ENCODE measurements around the gene GRK5.
"Not testable (repeated sequence)": the region's sequence is repeated elsewhere in the genome, so short reads cannot be mapped to it uniquely, and the experiment has no call there.

The GRK5 gene

DNA sequence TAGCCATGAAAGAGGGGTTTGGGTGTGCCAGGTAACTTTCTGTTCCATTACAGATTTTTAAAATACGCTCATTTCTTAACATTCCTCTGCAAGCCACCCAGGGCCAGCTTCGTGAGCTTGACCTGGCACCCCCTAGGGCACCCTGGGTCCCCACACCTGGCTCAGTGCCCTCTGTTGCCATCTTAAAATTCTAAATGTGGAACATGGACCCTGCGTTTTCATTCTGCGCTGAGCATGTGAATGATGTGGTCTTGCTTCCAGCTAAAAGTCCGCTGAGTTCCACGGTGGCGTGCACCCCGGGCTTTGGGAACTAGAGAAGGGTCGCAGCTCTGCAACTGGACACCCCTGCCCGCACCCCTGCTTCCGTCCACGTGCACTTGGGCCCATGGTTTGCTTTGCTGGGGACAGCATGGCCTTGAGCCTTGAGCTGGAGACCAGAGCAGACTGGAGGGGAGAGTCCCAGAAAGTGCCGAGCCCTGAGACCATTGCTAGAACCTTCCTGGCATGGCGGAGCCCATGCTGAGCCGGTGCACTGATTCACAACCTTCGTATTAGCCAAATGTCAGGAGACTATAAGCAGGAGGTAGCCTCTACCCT lies 244.0 kb downstream of the GRK5 start:
- no peak for DNase-seq (ENCODE audit: low read depth in 2 of 2, low spot score in 1 of 2)

DNA sequence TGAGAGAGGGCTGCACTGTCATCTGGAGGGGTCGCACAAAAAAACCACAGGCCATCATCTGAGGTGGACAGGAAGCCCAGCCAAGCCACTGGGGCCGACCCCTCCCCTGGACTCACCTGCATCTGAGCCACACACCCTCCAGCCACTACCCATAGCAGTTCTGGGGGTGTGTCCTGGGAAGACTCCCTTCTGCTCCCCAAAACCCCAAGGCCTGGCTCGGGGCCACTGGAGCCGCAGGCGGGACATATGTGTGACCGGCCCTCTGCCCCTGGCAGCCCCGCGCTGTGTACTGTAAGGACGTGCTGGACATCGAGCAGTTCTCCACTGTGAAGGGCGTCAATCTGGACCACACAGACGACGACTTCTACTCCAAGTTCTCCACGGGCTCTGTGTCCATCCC lies 245.0 kb downstream of the GRK5 start:
- DNase-seq (ENCODE audit: low read depth in 2 of 2, low spot score in 1 of 2) = no peak

DNA sequence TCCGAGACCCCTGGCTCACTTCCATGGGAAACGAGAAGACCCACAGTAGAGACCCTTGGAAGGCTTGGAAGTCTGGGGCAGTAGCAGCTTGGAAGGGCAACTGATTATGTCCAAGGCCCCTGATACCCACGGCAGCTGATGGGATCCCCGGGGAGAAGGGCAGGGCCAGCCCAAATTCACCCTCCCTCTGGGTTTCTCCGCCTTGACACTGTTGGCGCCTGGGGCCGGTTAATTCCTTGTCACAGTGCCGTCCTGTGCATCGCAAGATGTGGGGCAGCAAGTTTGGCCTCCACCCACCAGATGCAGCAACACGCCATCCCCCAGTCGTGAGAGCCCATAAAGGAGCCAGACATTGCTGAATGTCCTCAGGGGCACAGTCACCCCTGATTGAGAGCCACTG lies 245.9 kb downstream of the GRK5 start:
- DNase-seq (ENCODE audit: low read depth in 2 of 2, low spot score in 1 of 2) = no peak

DNA sequence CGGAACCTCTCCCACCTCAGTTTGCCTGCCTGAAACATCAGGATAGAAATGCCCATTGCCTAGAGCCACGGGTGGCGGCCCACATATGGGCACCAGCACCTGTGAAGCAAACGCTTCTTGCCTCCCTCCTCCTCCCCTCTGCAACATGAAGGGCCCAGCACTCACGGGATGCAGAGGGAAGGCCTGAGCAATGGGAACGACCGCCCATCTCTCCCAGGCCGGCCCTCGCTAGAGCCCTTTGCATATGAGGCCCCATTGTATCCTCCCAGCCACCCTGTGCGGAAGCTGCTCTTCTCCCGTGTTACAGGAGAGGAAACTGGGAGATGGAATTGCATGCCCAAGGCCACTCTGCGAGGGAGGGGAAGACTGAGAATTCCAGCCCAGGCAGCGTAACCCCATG lies 246.9 kb downstream of the GRK5 start:
- no peak for DNase-seq (ENCODE audit: low read depth in 2 of 2, low spot score in 1 of 2)

DNA sequence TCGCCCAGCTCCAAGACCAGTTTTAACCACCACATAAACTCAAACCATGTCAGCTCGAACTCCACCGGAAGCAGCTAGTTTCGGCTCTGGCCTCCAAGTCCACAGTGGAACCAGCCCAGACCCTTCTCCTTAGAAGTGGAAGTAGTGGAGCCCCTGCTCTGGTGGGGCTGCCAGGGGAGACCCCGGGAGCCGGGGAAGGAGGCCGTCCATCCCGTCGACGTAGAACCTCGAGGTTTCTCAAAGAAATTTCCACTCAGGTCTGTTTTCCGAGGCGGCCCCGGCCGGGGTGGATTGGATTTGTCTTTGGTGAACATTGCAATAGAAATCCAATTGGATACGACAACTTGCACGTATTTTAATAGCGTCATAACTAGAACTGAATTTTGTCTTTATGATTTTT lies 247.6 kb downstream of the GRK5 start:
- DNase-seq (ENCODE audit: low read depth in 2 of 2, low spot score in 1 of 2) = no peak

DNA sequence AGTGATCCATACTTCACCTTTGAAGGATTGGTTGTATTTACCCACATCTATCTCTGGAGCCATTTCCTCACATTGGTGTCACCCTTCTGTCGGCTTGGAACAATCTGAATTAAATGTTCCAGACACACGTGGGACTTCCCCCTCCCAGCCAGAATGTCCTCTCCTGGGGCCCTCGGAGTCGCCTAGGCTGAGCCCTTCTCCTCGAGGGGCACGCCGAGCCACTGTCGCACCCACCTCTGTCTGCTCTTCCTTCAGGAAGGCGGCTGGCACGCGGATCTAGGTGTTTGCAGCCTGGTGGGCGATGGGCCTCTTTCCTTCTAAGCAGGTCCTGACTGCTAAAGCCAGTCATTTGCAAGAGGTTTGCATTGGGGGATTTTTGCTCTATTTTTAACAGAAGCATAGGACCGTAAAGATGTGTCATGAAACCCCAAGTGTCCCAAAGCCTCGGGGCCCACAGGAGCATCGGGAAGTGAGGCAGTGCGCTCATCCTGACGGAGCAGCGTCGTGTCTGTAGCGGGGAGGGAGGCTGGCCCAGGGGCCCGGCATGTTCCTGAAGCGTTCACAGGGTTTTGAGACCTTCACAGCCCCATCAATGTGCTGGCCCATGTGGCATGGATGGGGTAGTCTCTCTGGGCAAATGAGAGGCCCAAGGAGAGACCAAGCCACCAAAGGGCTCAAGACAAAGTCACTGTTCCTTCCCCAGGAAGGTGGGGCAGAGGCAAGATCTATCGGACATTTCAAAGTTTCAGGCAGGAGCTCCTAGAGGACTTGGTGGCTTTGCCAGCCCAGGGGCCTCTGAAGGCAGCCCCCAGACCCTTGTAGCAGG lies 248.5 kb downstream of the GRK5 start:
- DNase-seq (ENCODE audit: low read depth in 2 of 2, low spot score in 1 of 2) = no peak

DNA sequence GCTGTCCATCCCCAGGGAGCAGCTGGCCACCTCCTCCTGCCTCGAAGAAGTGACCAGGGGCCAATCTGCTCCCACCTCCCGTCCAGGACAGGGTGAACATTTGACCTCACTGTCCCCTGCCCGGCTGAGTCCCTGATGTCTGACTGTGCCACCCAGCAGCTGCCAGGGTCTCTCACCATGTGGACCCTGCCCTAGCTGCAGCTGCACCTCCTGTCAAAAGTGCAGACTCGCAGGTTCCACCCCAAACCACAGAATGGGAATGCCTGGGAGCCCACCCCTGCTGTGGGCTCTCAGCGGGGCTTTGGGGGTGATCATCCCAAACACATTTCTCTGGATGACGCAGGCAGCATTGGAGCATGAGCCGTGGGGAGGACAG lies 249.1 kb downstream of the GRK5 start:
- DNase-seq (ENCODE audit: low read depth in 2 of 2, low spot score in 1 of 2) = no peak

DNA sequence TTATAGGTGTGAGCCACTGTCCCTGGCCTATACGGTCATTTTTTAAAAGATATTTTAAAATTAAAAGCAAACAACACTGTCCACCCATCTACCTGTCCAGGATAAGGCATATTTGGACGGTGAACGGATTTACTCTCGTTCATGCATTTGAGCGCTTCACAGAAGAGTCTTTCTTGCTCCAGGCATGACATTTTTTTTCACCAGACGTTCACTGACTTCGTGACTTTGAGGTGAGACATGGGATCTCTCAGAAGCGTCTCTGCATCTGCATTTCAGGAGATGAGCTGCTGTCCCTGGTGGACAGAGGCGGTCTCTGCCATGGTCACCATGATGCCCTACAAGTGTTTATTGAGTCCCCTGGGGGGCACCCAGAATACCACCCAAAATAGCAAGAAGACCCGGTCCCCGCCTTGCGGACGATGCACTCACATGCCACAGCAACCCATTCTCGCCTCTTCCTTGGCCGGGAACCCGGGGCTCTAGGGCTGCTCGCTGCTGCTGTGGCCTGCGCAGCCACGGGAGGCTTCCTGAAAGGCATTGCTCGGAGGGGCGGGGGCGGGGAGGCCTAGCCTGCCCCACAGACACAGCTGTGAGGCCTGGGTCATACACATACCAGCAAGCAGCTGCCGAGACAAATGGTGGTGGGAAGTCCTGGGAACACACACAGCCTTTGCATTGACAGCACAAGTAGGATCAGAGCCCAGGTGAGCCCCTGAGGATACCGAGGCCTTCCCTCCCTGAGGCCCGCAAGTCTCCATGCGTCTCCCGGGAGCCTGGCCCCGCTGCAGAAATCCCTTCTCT lies 250.8 kb downstream of the GRK5 start:
- no peak for DNase-seq (ENCODE audit: low read depth in 2 of 2, low spot score in 1 of 2)

DNA sequence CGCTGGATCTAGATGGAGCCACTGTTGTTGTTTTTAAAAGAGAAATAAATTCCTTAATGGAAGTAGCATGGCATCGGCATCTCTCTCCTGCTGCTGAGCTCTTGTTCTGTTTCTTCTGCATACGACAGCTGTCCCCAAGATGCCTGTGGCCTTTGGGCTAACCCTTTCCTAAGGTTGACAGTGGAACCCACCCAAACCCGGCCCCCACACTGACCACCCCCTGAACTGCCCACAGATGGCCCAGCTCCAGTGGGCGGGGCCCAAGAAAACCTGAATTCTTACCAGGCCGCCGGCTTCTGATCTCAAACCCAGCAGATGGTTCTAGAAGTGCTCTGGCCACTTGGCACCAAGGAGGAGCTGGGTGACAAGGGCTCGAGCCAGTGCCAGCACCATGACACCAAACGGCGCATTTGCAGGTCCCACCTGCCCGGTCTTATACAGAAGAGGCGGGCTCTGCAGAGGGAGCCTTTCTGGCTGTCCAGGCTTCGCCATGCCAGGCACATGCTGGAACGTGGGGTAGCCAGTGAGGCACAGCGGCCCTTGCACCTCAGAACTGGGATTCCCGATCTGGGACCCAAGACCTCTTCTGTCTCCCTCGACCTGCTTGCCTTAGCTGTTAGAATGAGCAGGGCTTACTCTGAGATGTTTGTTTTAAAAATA lies 252.4 kb downstream of the GRK5 start:
- no peak for DNase-seq (ENCODE audit: low read depth in 2 of 2, low spot score in 1 of 2)

DNA sequence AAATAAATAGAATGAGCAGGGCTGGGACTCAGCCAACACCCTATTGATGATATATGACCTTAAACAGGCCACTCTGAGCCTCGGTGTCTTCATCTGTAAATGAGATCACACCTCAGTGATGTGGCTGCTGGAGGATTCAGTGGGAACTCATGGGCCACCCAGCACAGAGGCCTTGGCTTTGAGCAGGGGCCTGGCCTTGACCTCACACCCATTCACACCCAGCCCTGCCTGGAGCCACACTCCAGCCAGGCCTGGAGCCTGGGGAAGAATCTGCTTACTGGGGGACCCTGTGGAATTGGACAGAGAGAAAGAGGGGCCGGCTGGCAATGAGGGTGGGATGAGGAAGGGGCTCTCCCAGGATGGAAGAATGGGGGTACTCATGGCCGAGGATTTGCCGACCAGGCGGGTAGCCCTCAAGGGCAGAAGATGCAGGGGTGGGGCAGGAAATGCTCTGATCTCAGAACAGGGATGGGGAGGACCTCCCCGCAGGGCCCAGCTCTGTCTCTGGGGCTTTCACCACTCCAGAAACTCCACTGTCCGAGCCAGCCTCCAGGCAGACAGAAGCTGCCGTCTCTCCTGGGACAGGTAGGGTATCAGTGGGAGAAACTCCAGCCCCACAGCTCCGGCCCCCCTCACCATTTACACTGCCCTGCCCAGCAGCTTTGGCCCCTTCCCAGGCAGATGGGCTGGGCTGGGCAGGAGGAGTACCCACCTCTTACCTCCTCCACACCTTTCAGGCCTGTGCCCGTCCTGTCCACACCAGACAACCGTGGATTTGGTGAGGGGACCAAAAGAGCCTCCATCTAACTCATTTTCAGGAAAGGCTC lies 253.2 kb downstream of the GRK5 start:
- no peak for DNase-seq (ENCODE audit: low read depth in 2 of 2, low spot score in 1 of 2)

DNA sequence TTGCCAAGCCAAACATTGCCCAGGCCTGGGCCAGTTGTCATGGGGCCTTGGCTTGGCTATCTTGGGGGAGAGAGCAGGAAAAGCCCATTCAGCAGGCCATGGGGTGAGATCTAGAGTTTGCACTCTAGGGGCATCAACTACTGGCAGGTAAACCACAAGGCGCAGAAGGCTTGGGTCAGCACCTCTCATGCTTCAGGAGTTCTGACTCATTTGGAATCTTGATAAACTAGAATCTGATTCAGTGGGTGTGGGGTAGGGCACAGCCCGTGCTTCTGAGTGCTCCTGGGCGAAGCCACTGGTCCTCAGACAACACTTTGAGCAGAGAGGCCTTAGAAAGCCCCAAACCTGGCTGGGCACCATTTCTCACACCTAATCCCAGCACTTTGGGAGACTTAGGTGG lies 254.0 kb downstream of the GRK5 start:
- no peak for DNase-seq (ENCODE audit: low read depth in 2 of 2, low spot score in 1 of 2)

DNA sequence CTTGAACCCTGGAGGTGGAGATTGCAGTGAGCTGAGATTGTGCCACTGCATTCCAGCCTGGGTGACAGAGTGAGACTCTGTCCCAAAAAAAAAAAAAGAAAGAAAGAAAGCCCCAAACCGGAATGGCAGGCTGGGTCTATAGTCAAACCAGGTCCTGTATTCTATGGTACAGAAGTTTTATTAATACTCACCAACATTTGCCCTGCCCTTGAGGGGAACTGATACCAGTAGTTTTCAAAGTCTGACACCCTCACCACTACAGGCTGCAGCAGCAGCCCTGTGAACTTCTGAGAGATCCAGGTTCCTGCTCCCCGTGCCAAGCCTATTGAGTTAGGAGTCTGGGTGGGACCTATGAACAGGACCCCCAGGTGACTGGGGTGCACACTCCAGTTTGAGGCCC lies 254.6 kb downstream of the GRK5 start:
- DNase-seq (ENCODE audit: low read depth in 2 of 2, low spot score in 1 of 2) = no peak

DNA sequence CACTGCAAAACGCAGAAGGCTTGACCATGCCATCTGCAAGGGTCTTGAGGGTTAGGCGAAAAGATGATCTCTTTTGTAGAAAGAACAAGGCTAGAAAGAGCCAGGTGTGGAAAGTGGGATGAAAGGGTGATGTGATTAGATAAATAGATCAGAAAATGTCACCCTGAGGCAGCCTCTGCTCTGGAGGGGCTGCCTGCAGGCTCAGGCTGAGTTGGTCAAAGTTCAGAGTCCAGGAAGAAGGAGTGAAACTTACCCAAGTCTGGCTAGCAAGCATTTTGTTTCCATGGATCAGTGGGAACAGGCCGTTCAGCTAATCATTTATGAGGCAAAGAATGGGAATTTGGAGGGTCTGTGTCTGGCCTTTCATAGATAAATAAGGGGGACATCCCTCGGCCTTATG lies 255.4 kb downstream of the GRK5 start:
- DNase-seq (ENCODE audit: low read depth in 2 of 2, low spot score in 1 of 2) = no peak

DNA sequence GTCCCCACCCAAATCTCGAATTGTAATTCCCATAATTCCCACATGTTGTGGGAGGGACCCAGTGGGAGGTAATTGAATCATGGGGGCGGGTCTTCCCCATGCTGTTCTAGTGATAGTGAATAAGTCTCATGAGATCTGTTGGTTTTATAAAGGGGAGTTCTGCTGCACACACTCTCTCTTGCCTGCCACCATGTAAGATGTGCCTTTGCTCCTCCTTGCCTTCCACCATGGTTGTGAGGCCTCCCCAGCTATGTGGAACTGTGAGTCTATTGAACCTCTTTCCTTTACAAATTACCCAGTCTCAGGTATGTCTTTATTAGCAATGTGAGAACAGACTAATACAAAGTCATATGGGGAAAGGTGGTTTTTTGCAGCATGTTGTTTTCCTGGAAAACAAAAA lies 255.8 kb downstream of the GRK5 start:
- not testable (repeated sequence) for DNase-seq (ENCODE audit: low read depth in 2 of 2, low spot score in 1 of 2)

DNA sequence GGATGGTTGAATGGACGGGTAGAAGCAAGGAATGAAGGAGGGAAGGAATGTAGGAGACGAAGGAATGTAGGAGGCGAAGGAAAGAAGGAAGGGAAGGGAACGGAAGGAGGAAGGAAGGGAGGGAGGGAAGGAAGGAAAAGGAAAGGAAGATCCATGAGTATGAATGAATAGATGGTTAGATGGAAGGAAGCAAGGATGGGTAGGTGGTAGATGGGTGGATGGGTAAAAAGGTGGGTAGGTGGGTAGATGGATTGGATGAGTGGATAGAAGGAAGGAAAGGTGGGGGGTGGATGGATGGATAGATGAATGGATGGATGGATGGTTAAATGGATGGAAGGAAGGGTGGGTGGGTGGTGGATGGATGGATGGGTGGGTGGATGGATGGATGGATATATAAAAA lies 257.7 kb downstream of the GRK5 start:
- DNase-seq (ENCODE audit: low read depth in 2 of 2, low spot score in 1 of 2) = no peak

DNA sequence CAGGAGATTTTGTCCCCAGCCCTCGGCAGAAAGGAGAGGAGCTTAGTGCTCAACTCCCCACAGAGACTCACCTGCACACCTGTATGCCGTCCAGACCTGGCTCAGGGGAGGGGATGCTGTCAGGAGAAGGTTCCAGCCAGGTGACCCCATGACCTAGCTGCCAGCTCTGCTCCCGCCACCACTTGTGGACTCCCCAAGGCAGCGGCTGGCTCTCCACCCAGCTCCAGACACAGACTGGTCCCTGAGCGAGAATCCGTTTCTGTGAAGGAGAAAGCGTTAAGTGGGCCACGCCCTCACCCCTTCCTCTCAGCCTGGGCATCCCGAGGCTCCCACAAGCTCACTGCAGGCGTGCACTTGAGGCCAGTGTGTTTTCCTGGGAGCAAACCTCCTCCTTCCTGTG lies 258.7 kb downstream of the GRK5 start:
- no peak for DNase-seq (ENCODE audit: low read depth in 2 of 2, low spot score in 1 of 2)

DNA sequence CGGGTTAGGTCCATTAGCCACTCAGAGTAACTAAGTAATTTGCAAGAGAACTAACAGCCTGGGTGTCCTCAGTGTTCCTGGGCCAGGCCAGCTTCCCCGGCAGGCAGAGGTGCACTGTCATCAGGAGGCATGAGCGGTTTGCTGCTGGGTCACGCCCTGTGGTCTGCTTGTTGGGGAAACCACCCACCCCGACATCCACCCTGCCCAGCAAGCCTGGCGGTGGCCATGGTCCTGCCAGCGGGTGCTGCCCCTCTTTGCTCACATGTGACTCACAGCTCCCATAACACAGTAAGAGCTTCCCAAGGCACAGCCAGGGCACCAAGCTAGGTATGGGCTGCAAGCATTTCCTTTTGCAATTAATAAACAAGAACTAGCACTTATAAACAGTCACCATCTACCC lies 259.3 kb downstream of the GRK5 start:
- DNase-seq (ENCODE audit: low read depth in 2 of 2, low spot score in 1 of 2) = peak in 1 of 2 donors; percentile 14

DNA sequence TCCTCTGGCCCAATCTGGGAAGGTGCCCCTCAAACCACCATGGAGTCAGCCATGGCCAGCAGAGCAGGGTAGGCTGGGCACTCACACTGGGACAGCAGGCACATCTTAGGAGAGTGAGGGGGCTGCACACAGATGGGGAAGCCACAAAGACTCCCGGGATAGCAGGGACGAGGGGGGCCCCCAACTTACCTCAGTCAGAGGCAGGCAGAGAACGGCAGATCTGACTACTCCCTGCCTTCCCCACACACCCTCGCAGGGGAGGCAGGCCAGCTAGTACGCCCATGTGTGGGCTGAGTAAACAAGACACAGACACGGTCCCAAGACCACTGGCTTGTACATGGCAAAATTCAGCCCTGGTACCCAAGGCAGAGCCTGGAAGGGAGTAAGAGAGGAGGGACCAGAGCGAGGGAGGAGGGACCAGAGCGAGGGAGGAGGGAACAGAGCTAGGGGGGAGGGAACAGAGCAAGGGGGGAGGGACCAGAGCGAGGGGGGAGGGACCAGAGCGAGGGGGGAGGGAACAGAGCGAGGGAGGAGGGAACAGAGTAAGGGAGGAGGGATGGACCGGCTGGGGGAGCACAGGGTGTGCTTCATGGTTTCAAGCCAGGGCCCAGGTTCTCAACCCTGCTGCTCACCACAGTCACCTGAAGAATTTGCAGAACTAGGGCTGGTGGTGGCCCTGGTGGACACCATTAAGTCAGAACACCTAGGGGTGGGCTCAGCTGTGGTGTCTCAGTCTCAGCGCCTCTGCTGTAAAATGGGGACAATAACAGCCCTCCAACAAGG lies 261.4 kb downstream of the GRK5 start:
- no peak for DNase-seq (ENCODE audit: low read depth in 2 of 2, low spot score in 1 of 2)

DNA sequence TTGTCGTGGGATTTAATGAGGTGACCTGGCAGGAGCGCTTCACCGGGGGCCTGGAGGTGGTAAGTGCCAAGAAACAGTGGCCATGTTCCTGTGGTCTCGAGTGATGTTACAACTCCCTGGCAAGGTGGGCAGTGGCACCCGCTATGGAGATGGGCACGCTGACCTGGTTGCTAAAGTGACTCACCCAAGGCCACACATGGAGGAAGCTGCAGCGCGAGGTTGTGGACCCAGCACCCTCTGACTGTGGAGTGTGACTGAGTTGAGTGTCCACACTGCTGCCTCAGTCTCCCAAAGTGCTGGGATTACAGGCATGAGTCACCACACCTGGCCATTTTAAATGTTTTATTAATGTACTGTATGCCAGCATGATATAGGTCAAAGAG lies 261.9 kb downstream of the GRK5 start:
- no peak for DNase-seq (ENCODE audit: low read depth in 2 of 2, low spot score in 1 of 2)

DNA sequence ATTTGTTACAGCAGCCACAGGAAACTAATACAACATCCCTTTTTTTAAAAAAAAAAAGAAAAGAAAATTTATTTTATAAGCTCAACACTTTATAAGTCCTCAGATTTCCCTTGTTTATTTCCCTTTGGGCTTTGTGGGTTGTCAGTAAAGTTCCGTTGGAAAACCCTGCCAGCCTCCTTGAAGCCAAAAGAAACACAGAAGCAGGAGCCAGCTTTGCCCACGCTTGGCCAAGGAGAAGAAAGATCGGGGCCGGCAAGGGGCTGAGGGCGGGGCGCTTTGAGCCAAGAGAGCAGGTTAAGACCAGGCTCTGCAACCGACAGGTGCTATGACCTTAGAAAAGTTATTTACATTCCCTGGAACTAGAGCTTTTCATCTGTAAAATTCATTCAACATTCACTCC lies 262.5 kb downstream of the GRK5 start:
- DNase-seq (ENCODE audit: low read depth in 2 of 2, low spot score in 1 of 2) = no peak

Measured in stimulated activated CD8-positive, alpha-beta memory T cell treated with anti-CD3 and anti-CD28 coated beads, Interleukin-4, amount 100 ng/mL, for 4 hours (primary cell).